AG04449 (cell line): Measurements from ENCODE around the gene IL17RA.

Experiments used
- CTCF ChIA-PET: fragments of 350-600 bp; formaldehyde crosslinking; extraction: SDS; loops from one replicate; lab custom pipeline; 2021; ENCODE audit warnings: antibody characterized with exemption; lab: Yijun Ruan, JAX
- POLR2A ChIA-PET: fragments of 400-600, 350-600 bp; formaldehyde crosslinking; extraction: SDS; loops from one replicate; lab custom pipeline; 2020; ENCODE audit warnings: antibody characterized with exemption, inconsistent platforms; lab: Yijun Ruan, JAX
- DNase-seq: peaks from one replicate; pipeline ENCODE4 v3.0.0-alpha.2; 2010; ENCODE audit warnings: low read depth, low spot score
- H3K4me3 ChIP-seq: 2 replicates; pipeline ENCODE4 v1.5.1; 2011; ENCODE audit warnings: low read depth, mild to moderate bottlenecking, control low read depth, low read length
- TF ChIP-seq, protein P1 (sequence below): IDR thresholded peaks from one replicate; pipeline ENCODE4 v1.5.1; 2011; ENCODE audit warnings: mild to moderate bottlenecking, moderate library complexity, low read length, control low read depth, inconsistent platforms; ENCODE audit not compliant: insufficient read depth; ENCODE audit errors: missing control alignments

The IL17RA gene

DNA sequence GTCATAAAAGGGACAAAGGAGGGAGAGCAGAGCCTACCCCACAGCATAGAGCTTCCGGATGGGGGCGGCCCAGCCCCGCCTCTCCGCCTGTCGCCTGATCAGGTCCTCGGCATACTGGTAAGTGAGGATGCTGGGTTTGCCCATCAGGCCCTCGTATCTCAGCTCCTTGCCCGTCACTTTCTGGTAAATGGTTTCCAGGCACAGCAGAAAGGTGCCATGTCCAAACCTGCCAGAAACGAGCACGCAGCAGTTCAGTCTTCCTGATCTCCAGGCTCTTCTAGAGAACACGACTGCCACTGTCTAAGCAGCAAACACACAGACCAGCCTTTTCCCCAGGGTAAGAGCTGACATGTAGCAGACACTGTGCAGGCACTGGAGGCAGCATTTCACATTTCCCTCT lies 53.7 kb downstream of the IL17RA start:
- ChIA-PET CTCF (no interaction called here), POLR2A (no interaction called here)
- TF ChIP-seq, protein P1, sequence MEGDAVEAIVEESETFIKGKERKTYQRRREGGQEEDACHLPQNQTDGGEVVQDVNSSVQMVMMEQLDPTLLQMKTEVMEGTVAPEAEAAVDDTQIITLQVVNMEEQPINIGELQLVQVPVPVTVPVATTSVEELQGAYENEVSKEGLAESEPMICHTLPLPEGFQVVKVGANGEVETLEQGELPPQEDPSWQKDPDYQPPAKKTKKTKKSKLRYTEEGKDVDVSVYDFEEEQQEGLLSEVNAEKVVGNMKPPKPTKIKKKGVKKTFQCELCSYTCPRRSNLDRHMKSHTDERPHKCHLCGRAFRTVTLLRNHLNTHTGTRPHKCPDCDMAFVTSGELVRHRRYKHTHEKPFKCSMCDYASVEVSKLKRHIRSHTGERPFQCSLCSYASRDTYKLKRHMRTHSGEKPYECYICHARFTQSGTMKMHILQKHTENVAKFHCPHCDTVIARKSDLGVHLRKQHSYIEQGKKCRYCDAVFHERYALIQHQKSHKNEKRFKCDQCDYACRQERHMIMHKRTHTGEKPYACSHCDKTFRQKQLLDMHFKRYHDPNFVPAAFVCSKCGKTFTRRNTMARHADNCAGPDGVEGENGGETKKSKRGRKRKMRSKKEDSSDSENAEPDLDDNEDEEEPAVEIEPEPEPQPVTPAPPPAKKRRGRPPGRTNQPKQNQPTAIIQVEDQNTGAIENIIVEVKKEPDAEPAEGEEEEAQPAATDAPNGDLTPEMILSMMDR, result no peak

DNA sequence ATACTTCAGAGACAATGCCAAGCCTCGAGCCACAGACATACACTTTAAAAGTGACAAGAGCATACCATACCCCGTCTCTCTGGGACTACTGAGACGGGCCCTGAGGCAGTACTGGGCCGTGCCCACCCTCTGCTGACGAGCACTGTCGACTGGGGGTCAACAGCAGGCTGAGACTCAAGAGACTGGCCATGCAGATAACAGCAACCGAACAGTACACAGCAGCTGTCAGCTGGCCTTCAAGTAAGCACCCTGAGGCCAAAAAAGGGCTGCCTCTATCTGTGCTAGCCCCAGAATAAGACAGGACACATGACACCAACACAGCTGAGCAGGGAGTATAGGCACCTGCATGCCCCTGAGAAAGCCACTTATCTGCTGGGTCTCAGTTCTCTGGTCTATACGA lies 55.2 kb downstream of the IL17RA start:
- CTCF ChIA-PET, result no interaction called here
- no peak for DNase-seq
- TF ChIP-seq, protein P1, result no peak
- no peak overlapping the region for H3K4me3 ChIP-seq
- POLR2A ChIA-PET, result no interaction called here

More for the DNA sequence above, 53.7 kb downstream of the IL17RA start:
- DNase-seq, result no peak
- no peak overlapping the region for H3K4me3 ChIP-seq

DNA sequence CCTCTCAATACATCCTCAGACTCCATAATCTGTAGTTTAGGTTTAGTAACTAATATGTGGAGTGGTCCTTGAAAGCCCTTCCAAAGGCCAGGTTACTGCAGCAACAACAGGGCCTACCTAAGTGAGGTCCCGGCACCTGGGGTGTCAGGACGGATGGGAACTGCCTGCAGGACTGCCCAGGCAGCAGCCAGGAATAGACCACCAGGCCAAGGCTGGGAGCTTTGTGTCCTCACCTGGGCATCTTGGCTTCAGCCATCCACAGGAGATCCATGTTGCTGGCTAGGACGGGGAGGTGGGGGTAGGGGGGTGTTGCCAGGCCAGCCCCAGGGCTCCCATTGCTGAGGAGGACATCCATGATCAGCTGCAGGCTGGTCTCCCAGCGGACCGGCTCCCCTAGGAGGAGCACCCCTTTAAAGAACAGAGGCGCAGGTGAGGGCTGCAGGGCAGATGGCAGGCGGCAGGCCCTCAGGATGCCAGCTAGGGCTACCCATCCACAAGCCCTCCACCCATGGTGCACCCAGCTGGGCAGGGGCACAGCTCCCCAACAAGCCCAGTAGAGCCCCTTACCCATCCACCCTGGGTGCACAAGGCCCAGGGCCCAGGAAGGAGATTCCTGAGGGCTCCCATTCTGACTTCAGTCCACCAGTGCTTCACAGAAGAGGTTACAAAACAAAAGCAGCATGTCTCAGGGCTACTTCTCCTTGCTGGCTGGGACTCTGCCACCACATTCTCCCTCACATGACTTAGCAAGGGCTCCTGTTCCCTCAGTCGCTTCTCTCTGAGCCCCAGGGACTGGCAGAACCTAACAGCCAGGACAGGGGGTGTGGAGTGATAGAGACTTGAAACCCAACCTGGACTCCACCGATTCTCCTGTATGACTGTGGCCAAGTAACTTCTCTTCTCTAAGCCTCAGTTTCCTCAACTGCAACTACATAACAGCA lies 56.3 kb downstream of the IL17RA start:
- POLR2A ChIA-PET, result no interaction called here
- no peak overlapping the region for H3K4me3 ChIP-seq
- TF ChIP-seq, protein P1, result no peak
- CTCF ChIA-PET, result interaction anchor here (2.6 kb wide), 1 partner anchor 31 kb away, joined by 15 read pairs; no protein-coding TSS in a partner anchor
- DNase-seq, result no peak

DNA sequence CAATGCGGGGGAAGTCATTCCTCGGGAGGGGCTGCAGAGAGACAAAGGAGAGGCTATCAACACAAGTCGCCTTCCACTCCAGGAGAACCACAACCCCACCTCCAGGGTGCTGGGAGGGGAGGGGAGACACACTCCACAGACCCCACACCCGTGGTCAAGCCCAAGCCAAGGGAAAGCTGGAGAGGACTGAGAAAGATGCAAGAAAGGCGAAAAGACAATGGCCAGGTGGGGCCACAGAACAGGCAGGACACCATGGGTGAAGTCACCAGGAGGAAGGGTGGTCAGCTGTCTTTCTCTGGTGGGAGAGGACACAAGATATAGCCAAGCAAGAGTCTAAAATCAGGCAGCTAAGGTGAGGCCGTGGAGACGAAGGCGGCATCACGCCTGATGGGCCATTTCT lies 58.3 kb downstream of the IL17RA start:
- POLR2A ChIA-PET, result no interaction called here
- no peak for DNase-seq
- no peak overlapping the region for H3K4me3 ChIP-seq
- CTCF ChIA-PET, result interaction anchor here (2.6 kb wide), 1 partner anchor 29 kb away, joined by 15 read pairs; no protein-coding TSS in a partner anchor
- TF ChIP-seq, protein P1, result no peak

DNA sequence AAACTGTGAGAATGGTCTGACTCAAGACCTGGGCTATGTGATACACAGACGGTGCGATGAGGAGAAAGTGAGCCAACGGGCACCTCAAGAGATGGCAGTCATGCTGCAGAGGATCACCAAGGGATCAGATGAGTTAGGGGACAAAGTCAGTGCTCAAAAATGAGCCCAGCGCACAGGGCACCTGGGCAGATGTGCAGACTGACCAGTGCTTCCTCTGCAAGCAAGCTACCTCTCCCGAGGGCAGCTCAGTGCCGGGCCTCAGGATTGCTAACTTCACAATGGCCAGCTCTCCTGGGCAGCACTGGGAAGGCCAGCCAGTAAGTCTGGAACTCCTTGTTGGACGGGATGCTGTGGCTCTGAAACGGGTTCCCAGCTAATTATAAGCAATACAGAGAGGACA lies 59.0 kb downstream of the IL17RA start:
- no peak overlapping the region for H3K4me3 ChIP-seq
- TF ChIP-seq, protein P1, result no peak
- CTCF ChIA-PET, result interaction anchor here (2.6 kb wide), 1 partner anchor 28 kb away, joined by 15 read pairs; no protein-coding TSS in a partner anchor
- POLR2A ChIA-PET, result interaction anchor here (0.7 kb wide), 1 partner anchor 15 kb away, joined by 3 read pairs; no protein-coding TSS in a partner anchor
- no peak for DNase-seq
